CD14-positive monocyte (primary cell): ENCODE results near the gene IL5RA. TPM values are rescaled to one million over a fixed set of nuclear protein-coding genes. Genes with fewer than 3 reads are reported as not detected.

ENCODE experiments used
- DNase-seq, 3 donors: peaks; one replicate each; pipeline ENCODE4 v3.0.0-alpha.2; 2011 to 2022
- H2AFZ ChIP-seq: 2 replicates; pipeline ENCODE4 v1.6.0; 2012; ENCODE audit warnings: mild to moderate bottlenecking, low read depth, low read length, inconsistent platforms; ENCODE audit not compliant: insufficient read depth, poor library complexity, severe bottlenecking
- H3K27ac ChIP-seq, 2 donors: 1 replicate in 1 of 2; 2 replicates in 1 of 2; pipeline ENCODE4 v1.5.1; 2012 to 2013; ENCODE audit warnings: low read length in 2 of 2, control low read depth in 1 of 2, inconsistent platforms in 1 of 2, low read depth in 1 of 2, mild to moderate bottlenecking in 1 of 2
- H3K27me3 ChIP-seq, 2 donors: one replicate each; pipeline versions ENCODE4 v1.6.0 to v1.6.1; 2011 to 2013; ENCODE audit warnings: low read length in 2 of 2; ENCODE audit not compliant: control insufficient read depth in 2 of 2, insufficient read depth in 2 of 2
- H3K36me3 ChIP-seq, 2 donors: replicated peaks in 1 of 2; 1 replicate in 1 of 2; 2 replicates in 1 of 2; pipeline versions ENCODE4 v1.5.1 to v1.6.1; 2012 to 2013; ENCODE audit warnings: low read length in 2 of 2, control low read depth in 1 of 2, inconsistent platforms in 1 of 2, mild to moderate bottlenecking in 1 of 2; ENCODE audit not compliant: insufficient read depth in 2 of 2, control insufficient read depth in 1 of 2
- H3K4me1 ChIP-seq, 2 donors: 1 replicate in 1 of 2; 2 replicates in 1 of 2; pipeline versions ENCODE4 v1.5.1 to v1.6.1; 2012 to 2013; ENCODE audit warnings: low read length in 2 of 2, control low read depth in 1 of 2, inconsistent platforms in 1 of 2, mild to moderate bottlenecking in 1 of 2, moderate library complexity in 1 of 2; ENCODE audit not compliant: insufficient read depth in 2 of 2, control insufficient read depth in 1 of 2
- H3K4me2 ChIP-seq: replicated peaks from 2 replicates; pipeline ENCODE3; 2012; ENCODE audit warnings: low read length, moderate library complexity, mild to moderate bottlenecking; ENCODE audit not compliant: poor library complexity, severe bottlenecking; ENCODE audit errors: extremely low read depth
- H3K4me3 ChIP-seq, 3 experiments: fragments of 200-600 bp in 1 of 3; sonication (generic) in 1 of 3; replicated peaks in 1 of 3; 1 replicate in 2 of 3; 2 replicates in 1 of 3; pipeline ENCODE4 v1.5.1; 2011 to 2013; ENCODE audit warnings: low read length in 3 of 3, mild to moderate bottlenecking in 3 of 3, control low read depth in 2 of 3, low read depth in 2 of 3, inconsistent platforms in 1 of 3, moderate library complexity in 1 of 3
- H3K79me2 ChIP-seq: 2 replicates; pipeline ENCODE4 v1.6.0; 2012; ENCODE audit warnings: mild to moderate bottlenecking, control low read depth, inconsistent platforms, low read length, moderate library complexity; ENCODE audit not compliant: insufficient read depth
- H3K9ac ChIP-seq: 2 replicates; pipeline ENCODE4 v1.6.0; 2017; ENCODE audit warnings: low read length, mild to moderate bottlenecking; ENCODE audit not compliant: insufficient read depth, poor library complexity, severe bottlenecking
- H3K9me3 ChIP-seq, 2 donors: replicated peaks in 1 of 2; 1 replicate in 1 of 2; 2 replicates in 1 of 2; pipeline versions ENCODE4 v1.5.1 to v1.6.1; 2012 to 2013; ENCODE audit warnings: low read length in 2 of 2, control low read depth in 1 of 2; ENCODE audit not compliant: control insufficient read depth in 1 of 2, insufficient read depth in 1 of 2
- H4K20me1 ChIP-seq: 2 replicates; pipeline ENCODE4 v1.6.0; 2012; ENCODE audit warnings: mild to moderate bottlenecking, low read length, control low read depth, moderate library complexity; ENCODE audit not compliant: insufficient read depth
- H3K27ac Mint-ChIP-seq, 7 donors: one replicate each; pipeline ENCODE4 v1.8.0; 2020; ENCODE audit warnings: mild to moderate bottlenecking in 7 of 7, mixed read lengths in 7 of 7, moderate library complexity in 6 of 7, inconsistent platforms in 2 of 7
- H3K27me3 Mint-ChIP-seq, 3 donors: one replicate each; pipeline ENCODE4 v1.8.0; 2021 to 2022; ENCODE audit warnings: low read depth in 3 of 3, mild to moderate bottlenecking in 3 of 3, mixed read lengths in 3 of 3, moderate library complexity in 3 of 3, inconsistent platforms in 1 of 3
- H3K36me3 Mint-ChIP-seq, 2 donors: one replicate each; pipeline ENCODE4 v1.8.0; 2020; ENCODE audit warnings: mixed read lengths in 2 of 2, inconsistent platforms in 1 of 2, mild to moderate bottlenecking in 1 of 2
- H3K4me1 Mint-ChIP-seq: one replicate; pipeline ENCODE4 v1.8.0; 2020; ENCODE audit warnings: mild to moderate bottlenecking, mixed read lengths
- H3K4me3 Mint-ChIP-seq, 2 donors: one replicate each; pipeline ENCODE4 v1.8.0; 2020; ENCODE audit warnings: mild to moderate bottlenecking in 2 of 2, mixed read lengths in 2 of 2, moderate library complexity in 1 of 2
- H3K9me3 Mint-ChIP-seq, 7 donors: one replicate each; pipeline ENCODE4 v1.8.0; 2020 to 2022; ENCODE audit warnings: mixed read lengths in 7 of 7, mild to moderate bottlenecking in 6 of 7, moderate library complexity in 6 of 7, inconsistent platforms in 2 of 7
- WGBS: methylation state at CpG from one replicate; pipeline ENCODE4 v1.1.5; 2013; ENCODE audit warnings: missing lambda C conversion rate; ENCODE audit not compliant: insufficient coverage; 5-methylcytosine and 5-hydroxymethylcytosine counted together
- intact Hi-C, 2 donors: fragments of 100-400 bp; cut with micrococcal nuclease; formaldehyde crosslinking; loops; one replicate each; pipeline versions ENCODE4 v1.15.0 to v1.15.1; 2023
- polyA plus RNA-seq, 3 donors: library from polyadenylated mRNA; depleted of rRNA in 1 of 3; unstranded in 2 of 3; stranded (reverse) in 1 of 3; fragments of 300-500 nt in 2 of 3; fragments of >200 nt in 1 of 3; fragmentation: Illumina TruSeq in 2 of 3; gene quantifications; 1 replicate in 2 of 3; 2 replicates in 1 of 3; pipeline ENCODE4 v1.2.3, GENCODE V29; 2012 to 2021
- TF ChIP-seq, protein P1 (sequence below): fragments of 200-600 bp; IDR thresholded peaks from one replicate; pipeline ENCODE4 v1.8.0; 2022; ENCODE audit warnings: antibody characterized with exemption, mild to moderate bottlenecking

Gene IL5RA
- polyA plus RNA-seq, 3 donors = not detected

DNA sequence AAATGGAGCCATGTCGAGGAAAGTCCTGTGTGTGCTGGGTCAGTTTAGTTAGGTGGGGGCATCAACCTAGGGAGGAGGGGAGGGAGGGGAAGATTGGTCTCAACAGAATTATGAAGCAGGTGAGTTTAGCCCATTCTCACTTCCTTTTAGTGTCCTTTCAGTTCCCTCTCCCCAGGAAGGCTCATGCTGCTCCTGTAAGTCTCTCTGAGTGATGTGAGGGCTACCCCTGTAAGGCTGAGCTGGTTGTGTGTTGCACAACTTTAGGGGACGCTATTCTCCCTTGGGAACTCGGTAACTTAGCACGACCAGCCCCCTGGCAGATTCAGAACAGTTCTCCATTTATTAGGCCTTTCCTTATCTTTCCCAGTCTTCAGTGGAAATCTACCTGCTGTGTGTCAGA is 21.2 kb downstream of the IL5RA start:
- no peaks in the 10 kb centered on the region for H3K79me2 ChIP-seq
- peaks cover 0 to 21% (median 4%) of the 10 kb centered on the region in 7 donors for H3K9me3 Mint-ChIP-seq
- H3K4me3 Mint-ChIP-seq = no peak overlapping the region
- H3K27me3 ChIP-seq = no peaks in the 10 kb centered on the region
- H3K27me3 Mint-ChIP-seq = peaks cover 0 to 4% (median 2%) of the 10 kb centered on the region in 3 donors
- H2AFZ ChIP-seq = no peak overlapping the region
- no peak for DNase-seq
- H3K9me3 ChIP-seq = no peaks in the 10 kb centered on the region
- TF ChIP-seq, protein P1, sequence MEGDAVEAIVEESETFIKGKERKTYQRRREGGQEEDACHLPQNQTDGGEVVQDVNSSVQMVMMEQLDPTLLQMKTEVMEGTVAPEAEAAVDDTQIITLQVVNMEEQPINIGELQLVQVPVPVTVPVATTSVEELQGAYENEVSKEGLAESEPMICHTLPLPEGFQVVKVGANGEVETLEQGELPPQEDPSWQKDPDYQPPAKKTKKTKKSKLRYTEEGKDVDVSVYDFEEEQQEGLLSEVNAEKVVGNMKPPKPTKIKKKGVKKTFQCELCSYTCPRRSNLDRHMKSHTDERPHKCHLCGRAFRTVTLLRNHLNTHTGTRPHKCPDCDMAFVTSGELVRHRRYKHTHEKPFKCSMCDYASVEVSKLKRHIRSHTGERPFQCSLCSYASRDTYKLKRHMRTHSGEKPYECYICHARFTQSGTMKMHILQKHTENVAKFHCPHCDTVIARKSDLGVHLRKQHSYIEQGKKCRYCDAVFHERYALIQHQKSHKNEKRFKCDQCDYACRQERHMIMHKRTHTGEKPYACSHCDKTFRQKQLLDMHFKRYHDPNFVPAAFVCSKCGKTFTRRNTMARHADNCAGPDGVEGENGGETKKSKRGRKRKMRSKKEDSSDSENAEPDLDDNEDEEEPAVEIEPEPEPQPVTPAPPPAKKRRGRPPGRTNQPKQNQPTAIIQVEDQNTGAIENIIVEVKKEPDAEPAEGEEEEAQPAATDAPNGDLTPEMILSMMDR = no peak
- H3K4me2 ChIP-seq = no peak overlapping the region
- H3K4me1 Mint-ChIP-seq = peaks cover 5% of the 10 kb centered on the region
- H3K36me3 ChIP-seq = no peaks in the 10 kb centered on the region
- intact Hi-C loops = no loop called here
- no peaks in the 10 kb centered on the region for H4K20me1 ChIP-seq
- no peaks in the 10 kb centered on the region for H3K4me1 ChIP-seq
- H3K27ac ChIP-seq = no peak overlapping the region
- H3K4me3 ChIP-seq = no peak overlapping the region
- no peak overlapping the region for H3K27ac Mint-ChIP-seq
- no peak overlapping the region for H3K9ac ChIP-seq
- no peaks in the 10 kb centered on the region for H3K36me3 Mint-ChIP-seq
- no CpG with 5 or more reads among the region's 4 CpGs for WGBS

GRCh38 chr3:3087716-3088465 is 22.3 kb downstream of the IL5RA start:
- Histone ChIP-seq H3K4me3 (no peak overlapping the region), H3K4me2 (no peak overlapping the region), H3K27ac (no peak overlapping the region), H4K20me1 (no peaks in the 10 kb centered on the region), H3K9me3 (no peaks in the 10 kb centered on the region), H2AFZ (no peak overlapping the region), H3K9ac (no peak overlapping the region), H3K4me1 (no peaks in the 10 kb centered on the region), H3K36me3 (no peaks in the 10 kb centered on the region), H3K79me2 (no peaks in the 10 kb centered on the region), H3K27me3 (no peaks in the 10 kb centered on the region)
- H3K27ac Mint-ChIP-seq = no peak overlapping the region
- H3K9me3 Mint-ChIP-seq = peaks cover 0 to 17% (median 4%) of the 10 kb centered on the region in 7 donors
- 89% methylated on average over 3 of the region's 7 CpGs for whole genome bisulfite sequencing
- no peaks in the 10 kb centered on the region for H3K36me3 Mint-ChIP-seq
- H3K4me1 Mint-ChIP-seq = peaks cover 5% of the 10 kb centered on the region
- DNase-seq = no peak
- H3K27me3 Mint-ChIP-seq = peaks cover 0 to 4% (median 2%) of the 10 kb centered on the region in 3 donors
- no peak overlapping the region for H3K4me3 Mint-ChIP-seq
- TF ChIP-seq, protein P1 = no peak
- intact Hi-C loops = no loop called here
